GM18508 (cell line): Measurements from ENCODE around the gene PRICKLE1.

Source experiments
- ATAC-seq: cut with Tn5 transposase; IDR thresholded peaks from one replicate; pipeline ENCODE4 v1.9.1; 2021; ENCODE audit warnings: moderate number of reproducible peaks; ENCODE audit not compliant: insufficient read depth, unreplicated experiment

The PRICKLE1 gene

GRCh38 chr12:42589465-42590329 lies at the start of gene PRICKLE1:
Gene PRICKLE1, minus strand, starts transcription at chr12:42589746. Its CDS starts 117,230 bp downstream, at chr12:42472516.
- ATAC-seq, result no peak

GRCh38 chr12:42638697-42639096 lies 49.2 kb upstream of the PRICKLE1 start:
- no peak for ATAC-seq

GRCh38 chr12:42638011-42638410 lies 48.5 kb upstream of the PRICKLE1 start:
- ATAC-seq, result no peak

- ATAC-seq, result no peak
Observed at GRCh38 chr12:42636993-42637392, 47.4 kb upstream of the PRICKLE1 start.

DNA sequence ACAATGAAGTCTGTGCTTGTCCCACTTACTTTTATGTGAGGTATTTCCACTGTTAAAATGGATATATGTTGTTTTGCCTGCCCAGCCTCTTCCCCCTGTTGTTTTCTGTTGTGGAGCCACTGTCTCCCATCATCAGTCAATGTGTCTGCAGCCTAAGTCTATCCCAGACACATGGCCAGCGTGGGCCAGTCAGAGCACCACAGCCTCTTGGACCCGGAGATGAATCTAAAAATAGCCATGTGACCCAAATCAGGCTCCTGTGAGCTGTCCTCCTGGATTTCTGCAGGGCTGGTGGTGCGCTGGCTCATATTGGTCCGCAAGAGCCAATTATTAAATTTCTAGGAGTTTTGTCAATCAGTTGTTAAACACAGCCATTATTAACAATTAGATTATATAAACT lies 44.0 kb upstream of the PRICKLE1 start:
- no peak for ATAC-seq

DNA sequence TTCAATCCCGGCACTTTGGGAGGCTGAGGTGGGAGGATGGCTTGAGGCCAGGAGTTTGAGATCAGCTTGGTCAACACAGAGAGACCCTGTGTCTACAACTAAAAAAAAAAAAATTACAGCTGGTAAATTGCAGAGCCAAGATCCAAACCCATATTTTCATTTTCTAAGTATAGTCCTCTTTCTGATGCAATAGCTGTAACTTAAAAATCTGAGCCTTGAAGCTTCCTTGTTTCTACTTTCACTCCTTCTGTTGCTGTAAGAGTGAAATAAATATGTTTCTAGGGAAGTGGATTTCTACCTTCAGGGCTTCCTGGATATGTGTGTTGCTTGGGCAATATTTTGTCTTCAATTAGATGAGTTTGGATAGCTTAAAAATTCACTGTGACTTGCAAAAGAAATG lies 42.0 kb upstream of the PRICKLE1 start:
- ATAC-seq, result no peak

DNA sequence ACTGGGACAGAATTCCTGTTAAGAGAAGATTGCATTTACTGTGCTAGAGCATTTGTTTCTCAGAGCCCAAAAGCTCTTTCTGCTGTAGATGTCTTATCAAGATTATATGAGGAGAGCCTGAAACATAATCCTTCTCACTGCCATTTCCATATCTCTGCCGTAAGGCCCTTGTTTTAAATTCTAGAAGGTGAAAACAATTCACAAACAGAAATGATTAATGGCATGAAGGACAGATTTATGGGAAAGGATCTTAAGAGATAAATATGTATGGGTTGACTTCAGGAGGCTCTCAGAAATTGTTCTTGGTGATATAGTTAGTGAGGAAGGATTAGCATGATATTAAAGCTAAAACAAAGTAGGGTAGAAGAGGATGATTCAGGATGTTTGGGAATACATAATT lies 40.8 kb upstream of the PRICKLE1 start:
- ATAC-seq, result no peak

DNA sequence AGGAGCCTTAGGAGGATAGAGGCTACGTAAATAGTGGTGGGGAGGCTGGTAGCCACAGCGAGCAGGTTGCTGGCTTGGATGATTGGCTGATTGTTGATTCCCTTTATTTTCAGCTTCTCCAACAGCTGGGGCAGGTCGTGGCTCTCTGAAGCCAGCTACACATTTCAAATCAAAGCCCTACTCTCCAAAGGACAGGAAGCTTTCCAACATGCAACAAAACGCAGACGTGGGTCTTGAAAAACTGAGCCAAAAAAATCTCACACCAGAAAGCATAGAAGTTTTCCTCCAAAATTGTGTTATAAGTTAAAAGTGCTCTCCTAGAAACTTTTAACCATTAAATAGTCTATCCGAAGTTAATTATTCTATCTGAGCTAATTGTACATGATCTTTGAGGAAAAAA lies 37.6 kb upstream of the PRICKLE1 start:
- no peak for ATAC-seq

GRCh38 chr12:42625611-42626010 lies 36.1 kb upstream of the PRICKLE1 start:
- no peak for ATAC-seq

- ATAC-seq, result no peak
Observed at GRCh38 chr12:42617622-42618021, 28.1 kb upstream of the PRICKLE1 start.

- no peak for ATAC-seq
Observed at GRCh38 chr12:42615006-42615405, 25.5 kb upstream of the PRICKLE1 start.

DNA sequence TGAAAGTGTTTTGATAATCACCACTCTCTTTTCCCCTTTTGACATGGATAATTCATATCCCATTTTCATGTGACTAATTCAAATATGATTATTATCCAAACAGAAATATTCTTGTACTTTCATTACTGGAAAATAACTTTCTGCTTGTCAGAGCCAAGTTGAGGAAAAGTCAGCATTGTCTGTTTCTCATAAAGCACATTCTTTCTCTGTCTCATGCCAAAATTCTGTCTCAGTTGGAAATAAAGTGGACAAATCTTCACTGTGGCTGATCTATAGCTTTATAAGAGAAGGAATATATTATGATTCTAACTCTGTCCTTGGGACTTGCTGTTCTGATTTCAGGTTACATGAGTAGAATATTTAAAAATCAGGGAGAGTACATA lies 22.7 kb upstream of the PRICKLE1 start:
- ATAC-seq, result no peak

DNA sequence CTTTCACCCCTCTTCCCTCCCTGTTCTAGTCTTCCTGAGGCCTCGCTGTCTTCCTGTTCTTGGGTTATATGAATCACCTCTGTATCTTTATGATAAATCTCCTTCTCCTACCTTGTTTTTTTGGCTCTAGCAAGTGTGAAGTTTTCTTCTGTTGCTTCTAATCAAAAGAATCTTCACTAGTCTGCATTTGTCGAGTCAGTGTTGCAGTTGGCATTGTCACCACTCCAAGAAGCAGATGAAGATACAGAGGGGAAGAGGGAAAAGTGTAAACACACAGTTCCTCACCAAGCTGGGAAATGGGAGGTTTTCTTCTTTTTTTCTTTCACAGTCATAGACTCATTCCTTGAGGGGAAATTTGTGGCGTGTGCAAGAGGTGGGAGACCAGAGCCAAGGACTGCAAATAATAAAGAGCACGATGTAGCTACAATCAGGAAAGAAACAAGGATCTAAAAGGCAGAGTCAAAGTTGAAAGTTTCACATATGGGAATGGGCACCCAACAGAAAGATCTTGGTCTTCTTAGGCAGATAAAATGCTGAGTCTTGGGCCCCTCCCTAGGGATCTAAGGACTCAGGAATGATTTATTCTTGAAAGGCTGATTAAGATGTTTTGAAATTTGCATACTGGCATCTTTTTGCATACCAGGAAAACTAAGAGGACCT lies 22.2 kb upstream of the PRICKLE1 start:
- no peak for ATAC-seq

DNA sequence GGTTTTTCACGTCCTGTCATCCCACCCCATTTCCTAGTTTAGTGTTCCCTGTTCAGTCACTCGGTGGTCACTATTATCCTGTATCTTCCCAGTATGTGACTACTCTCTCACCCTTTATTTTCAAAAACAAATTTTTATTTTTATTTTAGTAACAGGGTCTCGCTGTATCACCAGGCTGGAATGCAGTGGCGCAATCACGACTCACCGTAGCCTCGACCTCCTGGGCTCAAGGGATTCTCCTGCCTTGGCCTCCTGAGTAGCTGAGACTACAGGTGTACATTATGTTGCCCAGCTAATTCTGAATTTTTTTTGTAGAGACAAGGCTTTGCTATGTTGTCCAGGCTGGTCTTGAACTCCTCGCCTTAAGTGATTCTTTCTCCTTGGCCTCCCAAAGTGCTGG lies 20.1 kb upstream of the PRICKLE1 start:
- no peak for ATAC-seq

DNA sequence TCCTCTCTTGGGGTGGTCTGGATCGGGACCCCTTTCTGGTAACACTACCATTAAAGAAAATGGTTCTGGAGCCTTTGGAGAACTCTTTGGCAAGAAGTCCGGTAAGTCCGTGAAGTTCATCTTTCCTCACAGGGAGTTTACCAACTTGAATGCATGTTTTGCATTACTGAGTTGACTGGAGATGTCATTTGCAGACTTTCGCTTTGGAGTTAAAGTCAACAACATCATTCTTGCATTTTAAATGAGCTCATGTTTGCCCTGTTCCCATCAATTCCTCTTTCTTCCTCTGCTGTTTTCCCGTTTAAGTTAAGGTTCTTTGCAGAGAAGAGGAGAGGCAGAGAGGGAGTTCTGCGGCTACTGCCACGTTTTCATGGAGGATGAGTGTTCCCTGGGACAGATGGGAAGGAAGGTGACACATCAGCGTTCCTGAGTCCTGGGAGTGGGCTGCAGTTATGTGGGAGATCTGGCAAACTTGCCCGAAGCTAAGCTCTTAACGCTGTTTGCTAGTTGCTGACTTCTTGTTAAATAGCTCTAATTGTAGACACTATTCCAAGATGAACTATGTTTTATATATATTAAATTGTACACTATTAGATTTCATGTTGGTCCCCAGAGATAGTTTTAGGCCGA lies 18.8 kb upstream of the PRICKLE1 start:
- no peak for ATAC-seq

- ATAC-seq, result no peak
Observed at GRCh38 chr12:42607584-42608058, 18.1 kb upstream of the PRICKLE1 start.

- ATAC-seq, result no peak
Observed at GRCh38 chr12:42606471-42606870, 16.9 kb upstream of the PRICKLE1 start.

DNA sequence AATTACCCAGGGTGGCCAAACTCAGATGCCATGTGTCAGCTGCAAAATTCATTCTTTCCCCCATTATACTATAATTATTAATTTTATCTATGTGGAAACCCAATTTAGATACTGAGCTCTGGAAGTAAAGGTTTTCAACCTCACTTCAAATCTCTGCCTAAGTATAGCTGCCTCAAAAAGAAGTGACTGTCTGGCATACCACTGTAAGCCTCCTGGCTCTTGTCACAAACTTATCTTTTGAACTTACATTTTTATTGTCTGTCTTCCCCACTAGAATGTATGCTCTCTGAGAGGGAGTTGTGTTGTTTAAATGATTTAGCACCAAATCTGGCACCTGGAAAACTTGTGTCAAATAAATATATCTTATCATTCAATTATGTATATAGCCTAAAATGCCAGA lies 16.1 kb upstream of the PRICKLE1 start:
- no peak for ATAC-seq

DNA sequence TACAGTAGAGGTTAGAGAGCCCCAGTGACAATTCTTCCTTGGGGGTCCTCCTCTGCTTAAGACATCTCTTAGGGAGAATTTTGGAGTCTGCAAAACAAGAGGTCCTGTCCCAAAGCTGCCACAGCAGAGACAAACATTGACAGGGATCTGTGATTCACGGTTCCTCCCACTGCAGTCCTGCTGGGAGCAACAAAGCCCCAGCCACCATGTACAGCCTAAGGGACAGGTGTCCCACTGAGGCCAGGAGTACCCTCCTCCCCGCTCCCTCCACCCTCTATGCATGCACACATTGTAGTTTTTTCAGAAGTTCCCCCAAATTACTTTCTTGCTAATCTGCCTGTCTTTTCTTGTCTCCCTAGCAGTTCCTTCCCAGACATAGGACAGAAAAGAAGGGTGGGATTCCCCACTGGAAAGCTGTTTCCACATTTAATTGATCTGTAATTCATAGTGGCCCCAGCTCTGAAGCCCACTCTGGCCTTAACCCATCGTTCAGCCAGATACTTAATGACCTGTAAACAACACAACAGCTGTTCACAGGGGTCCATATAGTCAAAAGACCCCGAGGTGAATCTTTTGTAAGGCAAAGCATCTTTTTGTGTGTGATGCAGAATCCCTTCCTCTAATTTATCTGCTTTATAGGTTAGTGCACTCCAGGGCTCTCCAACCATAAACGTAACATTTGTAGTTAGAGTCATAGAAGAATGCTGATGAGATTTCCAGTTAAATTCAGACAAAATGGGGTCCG lies 13.9 kb upstream of the PRICKLE1 start:
- ATAC-seq, result no peak

GRCh38 chr12:42593874-42594273 lies 4.3 kb upstream of the PRICKLE1 start:
- no peak for ATAC-seq
